Measurements from ENCODE around the gene HOXC13.
A peak's percentile ranks its signal among the peaks of the same experiment; 100 is the strongest.

The HOXC13 gene

DNA sequence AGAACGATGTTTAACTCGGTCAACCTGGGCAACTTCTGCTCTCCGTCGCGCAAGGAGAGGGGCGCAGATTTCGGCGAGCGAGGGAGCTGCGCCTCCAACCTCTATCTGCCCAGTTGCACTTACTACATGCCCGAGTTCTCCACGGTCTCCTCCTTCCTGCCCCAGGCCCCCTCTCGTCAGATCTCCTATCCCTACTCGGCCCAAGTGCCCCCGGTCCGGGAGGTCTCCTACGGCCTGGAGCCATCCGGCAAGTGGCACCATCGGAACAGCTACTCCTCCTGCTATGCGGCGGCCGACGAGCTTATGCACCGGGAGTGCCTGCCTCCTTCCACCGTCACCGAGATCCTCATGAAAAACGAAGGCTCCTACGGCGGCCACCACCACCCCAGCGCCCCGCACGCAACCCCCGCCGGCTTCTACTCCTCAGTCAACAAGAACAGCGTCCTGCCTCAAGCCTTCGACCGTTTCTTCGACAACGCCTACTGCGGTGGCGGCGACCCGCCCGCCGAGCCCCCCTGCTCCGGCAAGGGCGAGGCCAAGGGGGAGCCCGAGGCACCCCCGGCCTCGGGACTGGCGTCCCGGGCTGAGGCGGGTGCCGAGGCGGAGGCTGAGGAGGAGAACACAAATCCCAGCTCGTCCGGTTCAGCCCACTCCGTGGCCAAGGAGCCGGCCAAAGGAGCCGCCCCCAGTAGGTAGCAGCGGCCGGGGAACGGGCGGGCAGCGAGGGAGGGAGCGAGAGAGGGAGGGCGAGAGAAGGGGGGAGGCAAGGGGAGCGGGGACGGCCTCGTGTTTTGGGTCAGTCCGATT, 34.8 kb downstream of the HOXC13 start:
- H3K4me3 Mint-ChIP-seq = peak overlapping the region; percentile 69 to 86 (median 86)
- no peaks in the 10 kb centered on the region for H3K9me3 Mint-ChIP-seq
- H3K27ac Mint-ChIP-seq = peak overlapping the region in 2 of 3 experiments; percentile 65 to 93
- peaks cover 33% of the 10 kb centered on the region for H3K4me1 Mint-ChIP-seq
- no peaks in the 10 kb centered on the region for H3K36me3 Mint-ChIP-seq (ENCODE audit: low read depth)
- peaks cover 100% of the 10 kb centered on the region for H3K27me3 Mint-ChIP-seq (ENCODE audit: low read depth)
- TF ChIP-seq, protein P1, sequence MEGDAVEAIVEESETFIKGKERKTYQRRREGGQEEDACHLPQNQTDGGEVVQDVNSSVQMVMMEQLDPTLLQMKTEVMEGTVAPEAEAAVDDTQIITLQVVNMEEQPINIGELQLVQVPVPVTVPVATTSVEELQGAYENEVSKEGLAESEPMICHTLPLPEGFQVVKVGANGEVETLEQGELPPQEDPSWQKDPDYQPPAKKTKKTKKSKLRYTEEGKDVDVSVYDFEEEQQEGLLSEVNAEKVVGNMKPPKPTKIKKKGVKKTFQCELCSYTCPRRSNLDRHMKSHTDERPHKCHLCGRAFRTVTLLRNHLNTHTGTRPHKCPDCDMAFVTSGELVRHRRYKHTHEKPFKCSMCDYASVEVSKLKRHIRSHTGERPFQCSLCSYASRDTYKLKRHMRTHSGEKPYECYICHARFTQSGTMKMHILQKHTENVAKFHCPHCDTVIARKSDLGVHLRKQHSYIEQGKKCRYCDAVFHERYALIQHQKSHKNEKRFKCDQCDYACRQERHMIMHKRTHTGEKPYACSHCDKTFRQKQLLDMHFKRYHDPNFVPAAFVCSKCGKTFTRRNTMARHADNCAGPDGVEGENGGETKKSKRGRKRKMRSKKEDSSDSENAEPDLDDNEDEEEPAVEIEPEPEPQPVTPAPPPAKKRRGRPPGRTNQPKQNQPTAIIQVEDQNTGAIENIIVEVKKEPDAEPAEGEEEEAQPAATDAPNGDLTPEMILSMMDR (IDR thresholded peaks at IDR 0.05; ENCODE audit: unreplicated experiment in 3 of 3) = no peak

DNA sequence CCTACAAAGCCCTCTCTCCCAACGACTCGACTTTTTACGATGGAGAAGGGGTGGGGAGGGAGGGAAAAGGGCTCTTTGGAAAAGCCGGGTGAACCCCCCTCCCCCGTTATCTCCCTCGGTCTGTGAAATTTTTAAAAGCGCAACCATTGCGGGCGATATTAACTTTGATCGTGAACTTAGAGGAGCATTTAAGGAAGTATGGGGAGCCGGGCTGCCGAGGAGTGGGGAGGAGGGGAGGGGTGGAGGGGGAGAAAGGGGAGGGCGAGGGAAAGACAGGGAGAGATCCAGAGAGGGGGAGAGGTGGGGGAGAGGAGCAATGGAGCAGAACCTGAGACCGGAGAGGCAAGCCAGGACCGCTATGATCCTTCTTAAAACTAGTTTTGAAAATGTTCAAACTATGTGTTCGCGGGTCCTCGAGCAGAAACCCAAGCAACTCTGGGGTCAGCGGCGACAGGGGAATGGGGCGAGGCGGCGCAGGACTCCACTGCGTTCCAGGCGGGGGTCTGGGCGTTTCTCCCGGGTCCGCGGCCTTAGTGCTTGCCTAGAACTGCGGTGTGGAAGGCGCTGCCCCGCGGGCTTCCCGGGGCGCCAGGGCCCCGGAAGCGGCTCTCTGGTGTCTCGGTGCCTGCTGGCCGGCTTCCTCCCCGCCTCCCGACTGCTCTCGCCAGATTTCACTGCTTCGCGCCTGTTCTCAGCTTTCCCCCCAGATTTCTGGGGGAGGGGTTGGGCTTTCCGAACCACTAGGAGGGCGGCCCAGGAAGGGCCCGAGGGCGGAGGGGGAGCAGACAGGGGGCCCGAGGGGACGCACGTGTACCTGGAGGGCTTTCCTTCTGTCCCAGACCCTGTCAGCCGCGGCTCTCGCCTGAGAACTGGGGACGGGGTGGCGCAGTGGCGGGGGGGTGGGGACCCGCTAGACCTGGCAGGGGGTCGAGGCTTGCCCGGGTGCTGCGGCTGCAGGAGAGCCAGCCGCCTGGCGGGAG, 35.7 kb downstream of the HOXC13 start, which contains the start of gene HOTAIR:
Gene HOTAIR, minus strand, starts transcription at position 871 of the 980 bp plus-strand sequence.
- peak within 1 kb of the TSS in 2 of 3 experiments; percentile 88 to 100 for H3K27ac Mint-ChIP-seq
- H3K4me3 Mint-ChIP-seq = peak within 1 kb of the TSS; percentile 80 to 87 (median 86)
- H3K27me3 Mint-ChIP-seq (ENCODE audit: low read depth) = peaks cover 100% of the 10 kb centered on the region
- TF ChIP-seq, protein P1 (IDR thresholded peaks at IDR 0.05; ENCODE audit: unreplicated experiment in 3 of 3) = no peak
- no peaks in the 10 kb centered on the region for H3K9me3 Mint-ChIP-seq
- H3K4me1 Mint-ChIP-seq = peaks cover 35% of the 10 kb centered on the region
- no peaks in the 10 kb centered on the region for H3K36me3 Mint-ChIP-seq (ENCODE audit: low read depth)

DNA sequence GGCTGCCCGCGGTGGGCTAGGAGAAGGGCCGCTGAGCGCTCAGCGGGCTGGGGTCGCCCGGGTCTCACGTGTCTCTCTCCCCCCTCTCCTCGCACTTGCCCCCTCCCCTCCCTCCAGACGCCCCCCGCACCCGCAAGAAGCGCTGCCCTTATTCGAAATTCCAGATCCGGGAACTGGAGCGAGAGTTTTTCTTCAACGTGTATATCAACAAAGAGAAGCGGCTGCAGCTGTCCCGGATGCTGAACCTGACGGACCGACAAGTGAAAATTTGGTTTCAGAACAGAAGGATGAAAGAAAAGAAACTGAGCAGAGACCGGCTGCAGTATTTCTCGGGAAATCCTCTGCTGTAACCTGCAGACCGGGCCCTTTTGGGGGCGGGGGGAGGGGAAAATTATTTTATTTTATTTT, 36.4 kb downstream of the HOXC13 start:
- TF ChIP-seq, protein P1 (IDR thresholded peaks at IDR 0.05; ENCODE audit: unreplicated experiment in 3 of 3) = no peak
- H3K36me3 Mint-ChIP-seq (ENCODE audit: low read depth) = no peaks in the 10 kb centered on the region
- H3K27ac Mint-ChIP-seq = peak overlapping the region in 2 of 3 experiments; percentile 88 to 100
- peaks cover 100% of the 10 kb centered on the region for H3K27me3 Mint-ChIP-seq (ENCODE audit: low read depth)
- peak overlapping the region; percentile 80 to 87 (median 86) for H3K4me3 Mint-ChIP-seq
- peaks cover 35% of the 10 kb centered on the region for H3K4me1 Mint-ChIP-seq
- H3K9me3 Mint-ChIP-seq = no peaks in the 10 kb centered on the region

DNA sequence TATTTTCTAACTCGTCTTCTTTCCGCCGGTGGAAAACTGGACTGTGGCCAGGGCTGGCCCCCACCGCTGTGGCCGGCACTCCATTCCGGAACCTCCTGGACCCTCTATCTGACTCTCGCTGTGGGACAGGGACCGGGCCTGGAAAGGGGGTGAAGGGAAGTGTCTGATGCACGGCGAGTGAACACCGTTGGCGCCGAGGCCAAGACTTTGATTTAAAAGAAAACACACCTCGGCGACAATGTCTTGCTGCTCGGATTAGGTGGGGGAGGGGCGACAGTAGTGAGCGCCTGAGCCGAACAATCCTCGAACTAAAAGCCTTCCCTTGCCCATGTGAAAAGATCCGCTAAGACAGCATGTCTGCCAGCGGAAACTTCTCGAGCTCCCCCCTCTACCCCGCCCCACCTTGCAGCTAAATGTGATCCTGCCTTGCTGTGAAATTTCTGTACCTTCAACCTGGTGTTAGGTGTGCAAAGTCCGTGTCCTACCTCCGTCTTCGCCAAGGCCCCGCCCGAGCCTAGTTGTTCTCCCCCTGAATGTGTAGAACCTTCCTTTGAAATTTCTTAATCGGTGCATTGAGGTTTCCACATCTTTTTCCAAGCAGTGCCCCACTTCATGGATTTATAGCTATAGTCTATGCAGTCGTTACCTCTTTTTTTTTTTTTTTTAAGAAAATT, 37.0 kb downstream of the HOXC13 start:
- Mint-ChIP-seq H3K4me1 (peaks cover 35% of the 10 kb centered on the region), H3K36me3 (ENCODE audit: low read depth) (no peaks in the 10 kb centered on the region), H3K4me3 (peak overlapping the region; percentile 80 to 87 (median 86)), H3K27ac (peak overlapping the region in 2 of 3 experiments; percentile 88 to 100), H3K27me3 (ENCODE audit: low read depth) (peaks cover 100% of the 10 kb centered on the region), H3K9me3 (no peaks in the 10 kb centered on the region)
- TF ChIP-seq, protein P1 (IDR thresholded peaks at IDR 0.05; ENCODE audit: unreplicated experiment in 3 of 3) = no peak

DNA sequence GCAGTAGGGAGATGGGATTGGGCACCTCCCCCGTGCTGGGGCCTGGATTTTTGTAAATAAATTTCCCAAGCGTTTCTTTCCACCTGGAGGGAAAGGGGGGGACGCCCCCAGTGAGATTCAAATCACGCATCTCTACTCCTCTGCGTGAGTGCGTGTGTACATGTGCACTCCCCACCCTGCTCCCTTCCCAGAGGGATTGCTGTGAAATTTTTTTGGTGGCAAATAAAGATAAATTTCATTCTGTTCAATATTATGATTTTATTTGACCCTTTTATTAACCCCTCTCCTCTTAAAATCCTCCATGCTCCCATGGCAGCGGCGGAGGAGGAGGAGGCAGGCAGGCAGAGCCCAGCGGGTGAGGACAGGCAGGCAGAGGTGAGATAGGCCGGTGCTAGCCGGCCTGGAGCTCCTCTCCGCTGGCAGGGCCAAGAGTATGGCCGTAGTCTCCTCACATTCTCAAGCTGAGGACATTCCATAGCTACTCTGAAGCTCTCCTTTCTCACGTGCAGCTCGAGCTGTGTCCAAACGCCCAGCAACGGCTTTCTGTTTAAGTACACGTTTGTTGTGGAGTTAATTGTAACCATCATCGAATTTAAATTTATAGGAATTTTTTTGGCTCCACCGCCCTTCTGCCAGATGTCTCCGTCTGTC, 37.7 kb downstream of the HOXC13 start:
- H3K4me3 Mint-ChIP-seq = peak overlapping the region; percentile 39 to 86 (median 55)
- H3K27me3 Mint-ChIP-seq (ENCODE audit: low read depth) = peaks cover 100% of the 10 kb centered on the region
- no peaks in the 10 kb centered on the region for H3K9me3 Mint-ChIP-seq
- H3K27ac Mint-ChIP-seq = peak overlapping the region in 2 of 3 experiments; percentile 67 to 100
- H3K4me1 Mint-ChIP-seq = peaks cover 35% of the 10 kb centered on the region
- TF ChIP-seq, protein P1 (IDR thresholded peaks at IDR 0.05; ENCODE audit: unreplicated experiment in 3 of 3) = no peak
- no peaks in the 10 kb centered on the region for H3K36me3 Mint-ChIP-seq (ENCODE audit: low read depth)

Measured in nephron (organoid).